Frontal cortex (tissue), 4 donors: Measurements from ENCODE around the gene EPB41L4B. TPM values are rescaled to one million over a fixed set of nuclear protein-coding genes. Genes with fewer than 3 reads are reported as not detected.
A peak's percentile ranks its signal among the peaks of the same experiment; 100 is the strongest.

ENCODE experiments used
- DNase-seq, 2 donors: peaks; one replicate each; pipeline ENCODE4 v3.0.0; 2012; ENCODE audit warnings: low spot score in 2 of 2
- FAIRE-seq: peaks from 2 replicates; lab custom pipeline; 2012; peaks lifted over from hg19 to GRCh38; lab: Jason Lieb, UNC
- total RNA-seq: library from RNA; depleted of rRNA; stranded (reverse); fragments of >200 nt; gene quantifications from one replicate; pipeline ENCODE4 v1.2.3, GENCODE V29; 2014
- donor health status: control.
- donor health status: control.
- donor health status: control.

EPB41L4B gene
- total RNA-seq, 1 donor from 2014 or later = 2.9 TPM

- FAIRE-seq (no peak), DNase-seq (no peak)
These were observed 70.5 kb downstream of the EPB41L4B start for GRCh38 chr9:109250311-109250741.

GRCh38 chr9:109249615-109250014 lies 71.2 kb downstream of the EPB41L4B start:
- DNase-seq (no peak), FAIRE-seq (no peak)

- no peak for DNase-seq
- FAIRE-seq = no peak
These were observed 72.7 kb downstream of the EPB41L4B start for GRCh38 chr9:109248133-109248581.

- DNase-seq (no peak), FAIRE-seq (no peak)
These were observed 73.6 kb downstream of the EPB41L4B start for GRCh38 chr9:109247228-109247627.

- DNase-seq (no peak), FAIRE-seq (no peak)
These were observed 74.3 kb downstream of the EPB41L4B start for GRCh38 chr9:109246533-109246932.

- no peak for DNase-seq
- FAIRE-seq = no peak
These were observed 75.5 kb downstream of the EPB41L4B start for GRCh38 chr9:109245310-109245897.

- DNase-seq = peak; percentile 9 to 44
- FAIRE-seq = no peak
These were observed 76.4 kb downstream of the EPB41L4B start for GRCh38 chr9:109244179-109245132.

- FAIRE-seq = no peak
- DNase-seq = peak in 1 of 2 donors; percentile 7
These were observed 78.1 kb downstream of the EPB41L4B start for GRCh38 chr9:109242741-109243140.

GRCh38 chr9:109242014-109242413 lies 78.8 kb downstream of the EPB41L4B start:
- no peak for FAIRE-seq

GRCh38 chr9:109241207-109241606 lies 79.7 kb downstream of the EPB41L4B start:
- no peak for DNase-seq
- FAIRE-seq = no peak

More at GRCh38 chr9:109242014-109242413, 78.8 kb downstream of the EPB41L4B start:
- DNase-seq = no peak

GRCh38 chr9:109239240-109239639 lies 81.6 kb downstream of the EPB41L4B start:
- DNase-seq (no peak), FAIRE-seq (no peak)

GRCh38 chr9:109238655-109239054 lies 82.2 kb downstream of the EPB41L4B start:
- DNase-seq = no peak
- no peak for FAIRE-seq

- FAIRE-seq (no peak), DNase-seq (no peak)
These were observed 82.7 kb downstream of the EPB41L4B start for GRCh38 chr9:109238125-109238524.

GRCh38 chr9:109232449-109233237 lies 88.2 kb downstream of the EPB41L4B start:
- DNase-seq (no peak), FAIRE-seq (no peak)

- FAIRE-seq (no peak), DNase-seq (no peak)
These were observed 89.3 kb downstream of the EPB41L4B start for GRCh38 chr9:109231593-109231992.

- no peak for DNase-seq
- FAIRE-seq = no peak
These were observed 90.6 kb downstream of the EPB41L4B start for GRCh38 chr9:109230277-109230676.

GRCh38 chr9:109229682-109230081 lies 91.2 kb downstream of the EPB41L4B start:
- no peak for DNase-seq
- FAIRE-seq = no peak

- no peak for DNase-seq
- no peak for FAIRE-seq
These were observed 92.7 kb downstream of the EPB41L4B start for GRCh38 chr9:109228093-109228642.

- FAIRE-seq (no peak), DNase-seq (no peak)
These were observed 95.2 kb downstream of the EPB41L4B start for GRCh38 chr9:109225629-109226028.

- DNase-seq = no peak
- no peak for FAIRE-seq
These were observed 96.1 kb downstream of the EPB41L4B start for GRCh38 chr9:109224751-109225150.
